ENCODE data around the gene ZNF23. TPM values are rescaled to one million over a fixed set of nuclear protein-coding genes. Genes with fewer than 3 reads are reported as not detected.

The ZNF23 gene
- total RNA-seq, 4 donors from 2014 or later = 3.6 to 8.1 (median 5.8) TPM

GRCh38 chr16:71413341-71413740 lies 48.7 kb downstream of the ZNF23 start:
- no peak overlapping the region for H3K4me3 ChIP-seq (ENCODE audit: low read depth, poor library complexity, severe bottlenecking)
- no peak for TF ChIP-seq POLR2A (IDR thresholded peaks at IDR 0.05)
- TF ChIP-seq CTCF (IDR thresholded peaks at IDR 0.05) = no peak
- WGBS, 2 donors = 56 to 75% methylated on average over 4 of the region's 4 CpGs
- no peak for DNase-seq (ENCODE audit: low spot score in 2 of 2)
- intact Hi-C loops (cut with DNase I; ENCODE audit: low total_unique reads) = loop anchor here (10.0 kb wide), 1 partner anchor 91 kb away; no protein-coding TSS in a partner anchor

- no peak overlapping the region for H3K4me3 ChIP-seq (ENCODE audit: low read depth, poor library complexity, severe bottlenecking)
Measured at GRCh38 chr16:71412270-71413160, 49.5 kb downstream of the ZNF23 start.

GRCh38 chr16:71410146-71410545 lies 51.9 kb downstream of the ZNF23 start:
- 68 to 72% methylated on average over 5 of the region's 5 CpGs for WGBS, 2 donors
- intact Hi-C loops (cut with DNase I; ENCODE audit: low total_unique reads) = loop anchor here (10.0 kb wide), 1 partner anchor 95 kb away; no protein-coding TSS in a partner anchor
- H3K4me3 ChIP-seq (ENCODE audit: low read depth, poor library complexity, severe bottlenecking) = no peak overlapping the region
- no peak for DNase-seq (ENCODE audit: low spot score in 2 of 2)
- TF ChIP-seq POLR2A (IDR thresholded peaks at IDR 0.05) (no peak), CTCF (IDR thresholded peaks at IDR 0.05) (no peak)

More at GRCh38 chr16:71412270-71413160, 49.5 kb downstream of the ZNF23 start:
- intact Hi-C loops (cut with DNase I; ENCODE audit: low total_unique reads) = loop anchor here (10.0 kb wide), 1 partner anchor 92 kb away; no protein-coding TSS in a partner anchor
- TF ChIP-seq CTCF (IDR thresholded peaks at IDR 0.05) = peak in 1 of 3 donors; percentile 21
- no peak for TF ChIP-seq POLR2A (IDR thresholded peaks at IDR 0.05)
- WGBS, 2 donors = 9 to 10% methylated on average over 23 to 24 of the region's 24 CpGs
- DNase-seq (ENCODE audit: low spot score in 2 of 2) = peak; percentile 67 to 90

GRCh38 chr16:71409011-71409775 lies 52.9 kb downstream of the ZNF23 start:
- TF ChIP-seq CTCF (IDR thresholded peaks at IDR 0.05) (no peak), POLR2A (IDR thresholded peaks at IDR 0.05) (no peak)
- intact Hi-C loops (cut with DNase I; ENCODE audit: low total_unique reads) = no loop called here
- no peak overlapping the region for H3K4me3 ChIP-seq (ENCODE audit: low read depth, poor library complexity, severe bottlenecking)
- DNase-seq (ENCODE audit: low spot score in 2 of 2) = no peak
- WGBS, 2 donors = 75 to 76% methylated on average over 16 of the region's 16 CpGs

- 55 to 56% methylated on average over 3 of the region's 3 CpGs for WGBS, 2 donors
- no peak overlapping the region for H3K4me3 ChIP-seq (ENCODE audit: low read depth, poor library complexity, severe bottlenecking)
- TF ChIP-seq CTCF (IDR thresholded peaks at IDR 0.05) = no peak
- no peak for TF ChIP-seq POLR2A (IDR thresholded peaks at IDR 0.05)
- no peak for DNase-seq (ENCODE audit: low spot score in 2 of 2)
- intact Hi-C loops (cut with DNase I; ENCODE audit: low total_unique reads) = no loop called here
Measured at GRCh38 chr16:71408536-71408935, 53.5 kb downstream of the ZNF23 start.
